NCI-H345 treated with DMSO at 0.1 percent for 48 hours (cell line): ENCODE results near the gene MBNL1.

Source experiments
- DNase-seq: peaks from one replicate; lab custom pipeline; 2025; ENCODE audit not compliant: unreplicated experiment; lab: John Stamatoyannopoulos, UW

The MBNL1 gene, protein sequence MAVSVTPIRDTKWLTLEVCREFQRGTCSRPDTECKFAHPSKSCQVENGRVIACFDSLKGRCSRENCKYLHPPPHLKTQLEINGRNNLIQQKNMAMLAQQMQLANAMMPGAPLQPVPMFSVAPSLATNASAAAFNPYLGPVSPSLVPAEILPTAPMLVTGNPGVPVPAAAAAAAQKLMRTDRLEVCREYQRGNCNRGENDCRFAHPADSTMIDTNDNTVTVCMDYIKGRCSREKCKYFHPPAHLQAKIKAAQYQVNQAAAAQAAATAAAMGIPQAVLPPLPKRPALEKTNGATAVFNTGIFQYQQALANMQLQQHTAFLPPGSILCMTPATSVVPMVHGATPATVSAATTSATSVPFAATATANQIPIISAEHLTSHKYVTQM

DNA sequence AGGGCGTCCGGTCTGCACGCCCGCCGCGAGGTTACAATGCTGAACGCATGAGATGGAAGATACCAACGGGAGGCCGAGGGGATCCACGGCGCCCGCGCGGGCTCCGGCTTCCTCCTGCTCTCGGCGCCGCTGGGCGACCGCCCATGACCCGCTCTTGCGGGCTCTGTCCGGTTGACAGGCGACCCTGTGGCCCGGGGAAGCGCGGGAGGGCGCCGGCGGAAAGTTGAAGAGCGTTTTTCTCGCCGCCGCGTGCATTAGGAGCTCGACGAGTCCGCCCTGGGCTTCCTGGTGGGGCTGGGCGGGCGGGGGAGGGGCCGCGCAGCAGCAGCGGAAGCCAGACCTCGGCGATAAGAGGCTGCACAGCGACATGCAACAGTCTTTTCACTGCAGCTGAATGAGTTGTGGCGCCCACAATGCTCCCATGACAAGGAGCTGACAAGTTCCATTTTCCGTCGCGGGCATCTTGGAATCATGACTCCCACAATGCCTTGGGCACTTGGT, at the start of gene MBNL1:
Gene MBNL1, plus strand, starts transcription at position 375 of the 501 bp plus-strand sequence. CDS start 31,265 bp downstream, outside the sequence.
- peak; percentile 37 for DNase-seq

DNA sequence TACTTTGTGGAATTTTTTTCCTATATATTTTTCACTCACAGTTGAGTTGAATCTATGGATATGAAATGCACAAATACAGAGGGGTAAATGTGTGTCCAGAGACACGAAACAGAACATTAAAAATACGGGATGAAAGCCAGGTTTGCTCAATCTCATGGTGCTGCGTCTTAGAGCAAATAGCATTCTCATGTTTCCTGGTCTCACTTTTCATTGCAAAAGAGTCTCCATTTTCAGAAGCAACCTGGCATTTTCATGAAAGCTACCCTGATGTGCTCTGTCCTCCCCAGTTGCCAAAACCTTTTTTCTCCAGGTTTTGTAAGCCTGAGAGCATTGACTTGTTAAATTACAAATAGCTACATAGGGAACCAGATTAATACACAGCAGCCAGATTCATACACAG, 49.5 kb upstream of the MBNL1 start:
- no peak for DNase-seq

DNA sequence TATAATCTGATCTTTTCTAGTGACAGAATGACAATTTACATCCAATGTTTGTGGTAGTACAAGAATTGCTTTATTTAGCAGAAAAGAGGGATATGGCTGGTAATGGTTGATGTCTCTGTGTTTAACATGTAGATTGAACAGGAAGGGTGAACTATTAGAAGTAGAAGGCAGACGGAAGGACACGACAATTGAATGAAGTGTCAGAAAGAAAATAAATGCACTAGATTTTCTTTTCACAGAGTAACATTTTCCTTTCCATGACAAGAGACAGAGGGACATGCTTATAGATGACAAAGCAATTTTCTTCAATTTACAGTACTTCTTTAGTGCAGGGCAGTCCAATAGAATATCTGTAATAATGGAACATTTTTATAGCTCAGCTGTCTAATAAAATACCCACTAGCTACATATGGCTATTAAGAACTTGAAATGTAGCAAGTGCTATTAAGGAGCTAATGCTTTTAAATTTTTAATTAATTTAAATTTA, 48.9 kb upstream of the MBNL1 start:
- no peak for DNase-seq

DNA sequence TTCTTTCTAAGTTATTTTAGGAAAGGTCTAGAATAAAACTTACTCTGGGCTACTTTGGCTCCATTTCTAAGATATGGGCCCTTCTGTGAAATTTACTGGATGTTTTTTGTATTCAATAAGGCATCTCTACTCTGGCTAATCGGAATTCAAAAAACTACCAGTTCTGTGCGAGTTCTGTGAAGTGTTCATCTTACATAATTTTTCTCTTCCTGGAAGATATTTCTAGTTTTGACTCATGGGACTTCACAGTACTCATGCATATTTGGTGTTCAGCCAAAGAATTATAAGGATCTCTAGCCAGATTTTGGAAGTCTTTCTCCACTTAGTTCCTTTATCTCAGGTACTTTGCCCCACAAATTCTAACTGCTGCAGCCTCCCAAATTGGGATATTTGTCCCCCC, 46.4 kb upstream of the MBNL1 start:
- no peak for DNase-seq

DNA sequence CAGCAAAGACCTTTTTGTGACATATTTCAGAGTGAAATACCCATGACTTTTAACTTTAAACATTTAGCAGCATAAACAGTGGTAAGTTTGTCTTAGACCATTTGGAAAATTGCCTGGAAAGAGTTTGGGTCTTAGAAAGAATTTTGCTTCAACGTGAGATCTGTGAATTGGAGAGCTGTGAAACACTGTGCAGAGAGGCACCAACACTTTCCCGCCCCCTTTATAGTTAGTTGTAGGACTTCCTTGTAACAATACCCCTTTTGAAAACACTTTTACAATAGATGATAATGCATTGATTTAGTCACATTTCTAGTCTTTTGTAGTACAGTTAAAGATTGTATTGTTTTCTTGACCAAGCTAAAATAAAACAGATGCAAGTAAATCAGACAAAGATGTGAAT, 43.5 kb upstream of the MBNL1 start:
- no peak for DNase-seq

DNA sequence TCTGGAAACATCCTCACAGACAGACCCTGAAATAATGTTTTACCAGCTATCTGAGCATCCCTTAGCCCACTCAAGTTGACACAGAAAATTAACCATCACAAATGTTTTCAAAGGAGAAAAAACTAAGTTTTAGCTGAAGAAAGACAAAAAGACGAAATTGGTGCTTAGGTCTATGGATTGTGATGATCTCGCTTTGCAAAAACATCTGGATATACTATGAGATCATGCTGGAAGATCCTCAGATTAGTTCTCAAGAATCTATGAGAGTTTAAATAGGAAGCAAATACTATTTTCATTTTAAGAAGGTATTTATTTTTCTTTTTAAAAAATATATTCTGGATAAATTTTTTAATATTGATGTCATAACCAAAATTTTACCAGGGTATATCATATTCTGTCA, 42.6 kb upstream of the MBNL1 start:
- no peak for DNase-seq

DNA sequence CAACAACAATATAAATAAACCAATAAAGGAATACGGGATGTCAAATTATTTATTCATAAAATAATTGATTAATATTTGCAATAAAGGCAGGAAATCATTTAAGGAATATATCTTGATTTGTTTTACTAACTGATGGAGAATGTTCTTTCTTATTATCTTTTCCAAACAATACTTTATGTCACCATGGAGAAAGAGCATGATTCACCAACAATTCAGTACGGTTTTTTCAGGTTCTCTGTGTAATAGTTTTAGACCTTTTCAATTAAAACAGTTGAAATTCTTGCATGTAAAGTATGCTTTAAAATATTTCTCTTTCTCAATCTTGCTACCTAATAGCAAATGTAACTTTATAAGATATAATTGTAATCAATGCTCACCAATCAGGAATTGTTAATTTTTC, 41.7 kb upstream of the MBNL1 start:
- no peak for DNase-seq

DNA sequence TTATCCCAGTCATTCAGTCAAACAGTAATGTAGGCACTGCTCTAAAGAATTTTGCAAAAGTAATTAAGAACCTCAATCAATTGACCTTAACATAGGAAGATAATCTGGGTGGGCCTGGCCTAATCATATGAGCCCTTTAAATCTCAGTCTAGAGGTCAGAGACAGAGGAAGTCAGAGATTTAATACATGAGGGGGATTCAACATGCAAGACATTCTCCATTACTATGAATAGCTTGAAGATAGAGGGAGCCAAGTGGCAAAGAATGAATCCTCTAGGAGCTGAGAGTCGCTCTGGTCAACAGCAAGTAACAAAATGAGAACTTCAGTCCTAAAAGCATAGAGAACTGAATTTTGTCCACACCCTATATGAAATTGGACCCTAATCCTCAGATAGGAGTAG, 39.0 kb upstream of the MBNL1 start:
- no peak for DNase-seq

DNA sequence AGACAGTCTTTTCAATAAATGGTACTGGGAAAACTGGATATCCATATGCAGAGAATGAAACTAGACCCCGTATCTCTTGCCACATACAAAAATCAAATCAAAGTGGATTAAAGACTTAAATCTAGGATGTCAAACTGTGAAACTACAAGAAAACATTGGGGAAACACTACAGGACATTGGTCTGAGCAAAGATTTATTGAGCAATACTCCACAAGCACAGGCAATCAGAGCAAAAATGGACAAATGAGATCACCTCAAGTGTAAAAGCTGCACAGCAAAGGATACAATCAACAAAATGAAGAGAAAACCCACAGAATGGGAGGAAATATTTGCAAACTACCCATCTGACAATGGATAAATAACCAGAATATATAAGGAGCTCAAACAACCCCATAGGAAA, 38.4 kb upstream of the MBNL1 start:
- no peak for DNase-seq

DNA sequence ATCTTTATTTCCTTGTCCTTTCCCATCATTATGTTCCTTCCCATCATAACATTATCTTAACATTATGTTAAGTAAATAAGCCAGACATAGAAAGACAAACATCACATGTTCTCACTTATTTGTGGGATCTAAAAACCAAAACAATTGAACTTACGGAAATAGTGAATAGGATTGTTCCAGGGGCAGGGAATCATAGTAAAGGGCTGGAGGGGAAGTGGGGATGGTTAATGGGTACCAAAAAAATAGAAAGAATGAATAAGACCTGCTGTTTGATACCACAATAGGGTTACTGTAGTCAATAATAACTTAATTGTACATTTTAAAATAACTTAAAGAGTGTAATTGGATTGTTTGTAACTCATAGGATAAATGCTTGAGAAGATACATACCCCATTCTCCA, 36.7 kb upstream of the MBNL1 start:
- no peak for DNase-seq

DNA sequence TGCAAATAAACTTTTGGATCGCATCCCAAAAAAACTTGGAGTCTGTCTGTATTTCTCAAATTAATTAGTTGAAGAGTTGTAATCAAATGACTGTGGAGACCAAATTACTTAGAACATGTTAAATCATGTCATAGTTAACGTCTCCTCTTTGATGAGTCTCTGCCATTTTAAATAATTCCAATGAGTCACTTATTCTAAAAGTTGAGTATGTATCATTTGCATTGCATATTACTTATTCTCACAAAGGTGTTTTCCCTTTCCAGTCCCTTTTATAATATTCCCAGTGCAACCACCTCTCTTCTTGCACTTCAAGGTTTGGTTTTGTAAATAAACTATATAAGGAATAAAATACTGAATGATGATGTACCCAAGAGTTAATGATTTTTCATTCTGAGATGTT, 36.0 kb upstream of the MBNL1 start:
- DNase-seq: no peak

DNA sequence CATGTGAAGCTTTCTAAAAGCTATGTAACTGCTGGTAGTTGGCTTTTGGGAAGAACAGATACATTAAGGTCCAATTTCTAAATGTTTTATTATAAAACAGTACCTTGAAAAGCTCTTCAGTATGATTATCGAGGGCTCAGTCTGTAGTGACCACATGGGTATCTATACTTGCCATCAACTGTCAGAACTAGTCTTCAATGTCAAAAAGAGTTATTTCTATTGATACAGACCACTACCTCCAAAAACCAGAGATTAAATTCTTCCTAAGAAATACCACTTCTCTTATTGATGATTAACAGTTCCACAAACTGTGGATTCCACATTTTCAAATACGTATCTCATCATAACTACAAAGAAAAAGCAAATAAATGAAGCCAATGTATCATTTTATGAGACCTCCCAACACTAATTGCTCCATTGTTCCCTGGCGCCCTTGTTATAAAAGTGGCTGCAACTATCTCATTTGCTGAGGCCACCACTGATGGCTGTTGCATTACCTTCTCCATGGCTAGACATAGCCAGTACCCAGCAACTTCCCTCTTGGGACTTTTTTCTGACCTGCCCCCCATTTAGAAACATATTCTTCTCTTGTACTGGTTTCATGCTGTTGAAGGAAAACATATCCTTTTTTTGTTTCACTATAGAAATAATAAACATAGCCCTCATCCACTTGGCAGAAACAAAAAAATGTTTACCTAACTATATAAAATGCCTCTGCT, 33.9 kb upstream of the MBNL1 start:
- DNase-seq: no peak

DNA sequence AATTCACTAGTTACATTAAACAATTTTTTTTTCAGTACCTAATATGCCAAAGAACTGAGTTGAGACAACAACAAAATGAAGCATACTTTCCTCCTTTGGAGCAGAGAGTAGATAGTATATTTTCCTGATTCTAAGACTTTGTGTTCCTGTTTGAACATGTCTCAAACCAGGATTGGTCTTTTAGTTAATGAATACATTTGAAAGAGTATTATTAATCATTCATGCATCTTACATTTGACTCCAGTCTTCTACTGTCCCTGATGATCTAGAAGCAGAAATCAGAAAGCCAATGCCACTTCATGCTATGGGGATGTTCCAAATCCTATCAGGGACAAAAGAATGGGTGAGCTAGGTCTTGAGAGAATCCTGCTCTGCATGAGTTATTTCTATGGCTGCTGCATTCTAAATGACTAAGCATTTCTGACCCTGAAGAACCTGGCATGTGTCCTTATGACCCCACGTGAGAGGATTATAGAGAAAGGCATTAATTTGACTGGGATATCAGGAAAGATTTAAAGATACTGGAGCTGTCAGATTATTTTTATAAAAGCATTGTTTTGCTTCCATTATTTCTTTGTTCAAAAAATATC, 32.9 kb upstream of the MBNL1 start:
- DNase-seq: no peak

DNA sequence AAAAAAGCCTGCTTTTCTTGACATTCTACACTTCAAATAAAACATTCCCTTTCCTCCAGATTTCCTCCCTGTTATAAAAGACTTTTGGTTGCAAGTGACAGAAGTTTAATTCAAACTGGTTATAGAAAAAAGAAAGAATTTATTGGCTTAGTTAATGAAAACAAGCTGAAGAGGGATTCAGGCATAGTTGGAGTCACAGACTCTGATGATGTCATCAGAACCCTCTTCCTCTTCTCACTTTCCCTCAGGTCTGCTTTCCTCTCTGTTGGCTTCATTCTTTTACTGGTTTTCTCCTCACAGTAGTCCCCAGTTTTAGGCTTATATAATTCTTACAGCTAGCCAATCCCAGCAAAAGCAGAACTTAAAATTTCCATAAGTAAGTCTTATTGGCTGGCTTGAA, 32.0 kb upstream of the MBNL1 start:
- no peak for DNase-seq

DNA sequence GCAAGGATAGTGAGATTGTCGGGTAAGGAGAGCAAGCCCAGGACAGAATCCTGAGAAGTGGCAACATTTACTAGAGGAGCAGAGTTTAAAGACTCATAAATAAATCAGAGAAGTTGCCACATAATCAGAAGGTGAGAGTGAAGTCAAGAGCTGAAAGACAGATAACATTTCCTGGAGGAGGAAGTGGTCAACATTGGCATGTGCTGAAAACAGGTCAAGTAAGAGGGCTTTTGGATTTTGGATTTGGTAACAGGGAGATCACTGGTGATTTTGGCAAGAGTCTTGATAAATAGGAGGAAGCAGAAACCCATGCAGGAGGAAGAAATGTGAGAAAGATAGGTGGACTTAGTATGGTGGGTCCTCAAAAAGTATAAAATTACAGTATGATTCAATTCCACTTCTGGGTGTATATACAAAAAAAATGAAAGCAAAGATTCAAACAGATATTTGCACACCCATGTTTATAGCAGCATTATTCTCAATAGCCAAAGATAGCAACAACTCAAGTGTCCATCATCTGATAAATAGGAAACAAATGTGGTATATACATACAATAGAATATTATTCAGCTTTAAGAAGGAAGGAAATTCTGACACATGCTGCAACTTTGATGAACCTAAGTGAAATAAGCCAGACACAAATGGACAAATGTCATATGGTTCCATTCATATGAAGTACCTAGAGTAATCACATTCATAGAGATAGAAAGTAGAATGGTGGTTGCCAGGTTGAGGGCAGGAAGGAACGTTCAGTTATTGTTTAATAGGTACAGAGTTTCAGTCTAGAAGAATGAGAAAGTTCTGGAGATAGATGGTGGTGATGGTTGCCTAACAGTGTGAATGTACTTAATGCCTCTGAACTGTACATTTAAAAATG, 27.3 kb upstream of the MBNL1 start:
- DNase-seq: no peak

DNA sequence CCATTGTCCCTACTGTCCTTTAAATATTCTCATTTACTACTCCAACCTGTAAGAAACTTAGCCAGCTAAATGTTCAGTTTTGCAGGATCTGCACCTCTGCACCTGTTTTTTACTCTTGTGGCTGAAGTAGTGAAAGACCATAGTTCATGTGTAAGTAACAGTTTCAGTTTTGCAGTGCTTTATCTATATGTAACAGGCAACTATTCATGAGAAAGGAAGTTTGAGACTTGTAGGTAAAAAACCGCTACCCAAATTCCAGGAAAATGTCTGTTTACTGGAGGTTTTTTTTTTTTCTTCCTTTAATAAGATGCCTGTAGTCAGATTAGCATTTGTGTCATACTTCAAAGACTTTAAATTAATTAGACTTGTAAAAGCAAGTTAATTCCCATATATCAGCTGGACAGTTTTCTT, 25.4 kb upstream of the MBNL1 start:
- DNase-seq: no peak

DNA sequence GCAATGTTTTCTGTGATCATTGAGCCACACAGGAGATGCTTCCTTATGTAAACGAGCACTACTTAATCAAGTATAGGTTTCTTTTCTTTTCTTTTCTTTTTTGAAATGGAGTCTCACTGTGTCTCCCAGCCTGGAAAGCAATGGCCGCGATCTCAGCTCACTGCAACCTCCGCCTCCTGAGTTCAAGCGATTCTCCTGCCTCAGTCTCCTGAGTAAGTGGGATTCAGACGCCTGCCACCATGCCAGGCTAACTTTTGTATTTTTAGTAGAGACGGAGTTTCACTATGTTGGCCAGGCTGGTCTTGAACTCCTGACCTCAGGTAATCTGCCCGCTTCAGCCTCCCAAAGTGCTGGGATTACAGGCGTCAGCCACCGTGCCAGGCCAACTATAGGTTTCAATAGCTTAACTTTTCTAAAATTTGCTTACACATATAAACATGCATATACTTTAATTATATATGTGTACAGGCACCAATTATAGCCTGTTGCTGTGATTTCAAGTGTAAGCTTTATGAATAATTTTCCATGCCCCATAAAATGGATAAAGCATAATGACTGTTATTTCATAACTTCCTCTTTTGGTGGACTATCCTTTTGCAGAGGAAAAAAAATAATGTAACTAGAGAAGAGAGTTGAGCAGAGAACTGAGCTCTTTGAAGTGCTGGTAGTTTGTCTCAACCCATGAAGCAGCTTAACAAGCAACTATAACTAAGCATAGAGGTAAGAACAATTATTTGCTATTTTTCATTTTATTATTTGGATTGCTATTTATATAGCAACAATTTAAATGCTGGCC, 24.8 kb upstream of the MBNL1 start:
- DNase-seq: no peak

DNA sequence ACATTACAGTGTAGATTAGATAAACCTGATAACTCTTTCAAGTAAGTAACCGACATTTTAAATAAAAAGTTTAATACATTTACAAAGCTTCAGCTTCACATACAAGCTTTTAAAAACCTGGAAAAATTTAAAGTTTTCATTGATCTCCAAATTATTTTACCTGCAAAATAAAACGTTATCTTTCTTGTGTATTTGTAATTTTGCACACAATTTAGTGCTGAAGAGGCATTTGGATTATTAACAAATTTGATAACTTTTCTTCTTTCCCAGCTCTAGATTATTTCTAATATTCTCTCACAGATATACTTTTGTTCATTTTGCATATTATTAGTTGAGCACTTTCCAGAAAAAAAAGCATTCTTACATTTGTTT, 24.2 kb upstream of the MBNL1 start:
- DNase-seq: no peak

DNA sequence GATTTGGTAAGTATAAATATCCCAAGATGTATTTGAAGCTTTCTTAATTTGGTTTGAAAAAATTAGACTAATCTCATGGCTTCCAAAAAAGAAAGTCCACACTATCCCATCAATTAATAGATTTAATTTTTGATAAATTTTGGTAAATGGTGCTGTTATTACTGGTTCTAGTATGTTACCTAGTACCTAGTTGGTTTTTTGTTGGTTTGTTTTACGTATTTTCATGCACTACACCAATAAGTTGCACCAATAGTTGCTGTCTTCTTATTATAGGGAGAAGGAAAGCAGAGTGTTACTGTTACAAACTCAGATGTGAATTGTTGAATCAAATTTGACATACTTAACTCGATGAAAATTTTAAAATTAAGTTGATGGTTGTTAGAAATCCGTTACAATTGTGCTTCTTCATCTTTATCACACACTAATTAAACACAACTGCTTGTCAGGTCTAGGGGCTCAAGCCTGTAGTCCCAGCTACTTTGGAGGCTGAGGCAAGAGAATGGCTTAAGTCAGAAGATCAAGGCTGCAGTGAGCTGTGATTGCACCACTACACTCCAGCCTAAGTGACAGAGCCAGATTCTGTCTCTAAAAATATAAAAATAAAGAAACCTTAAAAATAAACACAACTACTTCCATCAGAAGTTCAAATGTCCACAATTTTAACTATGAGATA, 23.1 kb upstream of the MBNL1 start:
- no peak for DNase-seq

DNA sequence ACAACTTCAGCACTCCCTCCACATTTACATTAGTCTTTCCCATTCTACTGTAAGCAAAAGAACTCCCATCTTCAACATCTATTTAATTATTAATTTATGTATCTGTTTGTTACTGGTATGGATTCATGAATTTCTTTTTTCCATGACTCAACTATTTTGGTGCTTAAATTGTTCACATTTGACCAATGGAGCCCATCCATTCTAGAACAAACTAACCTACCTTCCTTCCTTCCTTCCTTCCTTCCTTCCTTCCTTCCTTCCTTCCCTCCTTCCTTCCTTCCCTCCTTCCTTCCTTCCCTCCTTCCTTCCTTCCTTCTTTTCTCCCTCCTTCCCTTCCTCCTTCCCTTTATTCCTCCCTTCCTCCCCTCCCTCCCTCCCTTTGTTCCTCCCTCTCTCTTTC, 16.8 kb upstream of the MBNL1 start:
- DNase-seq: no peak
